Measurements from ENCODE around the gene HOXA9. TPM values are rescaled to one million over a fixed set of nuclear protein-coding genes. Genes with fewer than 3 reads are reported as not detected.

Gene HOXA9
- total and polyA plus RNA-seq, 2 of the 4 experiments (the other 2 are of a cell fraction): 0.18 to 0.32 TPM

DNA sequence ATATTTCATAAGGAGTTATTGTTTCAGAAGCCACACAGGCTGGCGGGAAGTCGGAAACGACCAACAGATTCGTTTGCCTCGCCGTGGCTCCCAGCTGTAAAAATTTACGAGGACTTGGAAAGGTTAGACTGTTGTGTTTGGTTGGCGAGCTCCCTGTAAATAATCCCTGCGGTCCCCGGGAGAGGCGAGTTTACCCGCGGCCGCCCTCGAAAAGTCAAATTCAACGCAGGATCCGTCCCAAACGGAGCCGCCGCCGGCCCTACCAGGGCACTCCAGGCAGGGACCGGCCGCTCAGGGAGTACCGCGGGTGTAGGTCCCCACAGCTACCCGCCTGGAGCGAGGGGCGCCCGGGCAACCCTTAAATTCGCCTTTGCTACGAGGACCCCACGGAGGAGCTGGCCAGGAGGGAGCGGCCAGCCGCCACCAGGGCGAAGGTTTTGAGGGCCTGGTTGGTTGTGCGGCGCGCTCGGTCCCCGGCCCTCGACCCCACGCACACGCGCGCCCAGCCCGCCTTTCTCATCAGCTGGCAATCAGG, 726 bp upstream of the HOXA9 start:
- peak overlapping the region; percentile 67 for H2AFZ ChIP-seq (replicated peaks; ENCODE audit: low read length, poor library complexity)
- H2BK15ac ChIP-seq (ENCODE audit: low read depth, low read length): no peak overlapping the region
- 0 out of 2 replicates have a peak, but pooled peaks cover 3% of the 10 kb centered on the region for H4K20me1 ChIP-seq (ENCODE audit: insufficient read depth, low read length)
- no peak overlapping the region for H3K23ac ChIP-seq (ENCODE audit: low read depth, low read length)
- H2BK20ac ChIP-seq (ENCODE audit: low read depth, low read length): no peak overlapping the region
- H2BK120ac ChIP-seq (ENCODE audit: low read depth, low read length): no peak overlapping the region
- BruUV-seq (replicated peaks): no TSS peak
- no peak overlapping the region for H3K9ac ChIP-seq (ENCODE audit: low read depth, low read length)
- no peak overlapping the region for H2AK9ac ChIP-seq (replicated peaks; ENCODE audit: low read depth, low read length, poor library complexity)
- H2AK5ac ChIP-seq (ENCODE audit: low read depth, low read length): no peak overlapping the region
- H3K18ac ChIP-seq (ENCODE audit: low read depth, low read length): no peak overlapping the region
- dilution Hi-C loops (cut with HindIII; ENCODE audit: low sequenced_read_pairs, unreplicated experiment) (no loop called here), intact Hi-C loops (cut with micrococcal nuclease) (loop anchor here (10.0 kb wide), 1 partner anchor 1911 kb away; no protein-coding TSS in a partner anchor), in situ Hi-C loops (cut with MboI; ENCODE audit: low sequenced_read_pairs) (no loop called here)
- H3K27me3 ChIP-seq (ENCODE audit: control insufficient read depth, insufficient read depth, low read length): peaks cover 76% of the 10 kb centered on the region
- WGBS, 2 experiments (ENCODE audit: extremely low coverage in 2 of 2, insufficient read length in 1 of 2): 8% methylated on average over 16 of the region's 46 CpGs; no CpG with 5 or more reads in 1 of the 2 experiments
- H3K56ac ChIP-seq (ENCODE audit: extremely low read depth, insufficient read depth, low read length): no peak overlapping the region
- H3K4me1 ChIP-seq (ENCODE audit: control insufficient read depth, insufficient read depth, low read length): no peaks in the 10 kb centered on the region
- no peaks in the 10 kb centered on the region for H3K9me1 ChIP-seq (ENCODE audit: insufficient read depth, low read length)
- DNase-seq: no peak
- no peak overlapping the region for H4K5ac ChIP-seq (ENCODE audit: low read depth, low read length)
- no peak overlapping the region for H4K91ac ChIP-seq (ENCODE audit: insufficient read depth, low read depth, low read length)
- CTCF ChIA-PET: interaction anchor here (1.0 to 1.6 kb wide), 2 partner anchors 15 to 30 kb away, joined by 3 read pairs; no protein-coding TSS in a partner anchor
- H3K4me3 ChIP-seq (ENCODE audit: insufficient read depth, low read depth, low read length): no peak overlapping the region
- ATAC-seq (ENCODE audit: low read depth): no peak
- POLR2A ChIA-PET (ENCODE audit: unreplicated experiment): no interaction called here
- peaks cover 21% of the 10 kb centered on the region for H3K9me3 ChIP-seq (ENCODE audit: control insufficient read depth, insufficient read depth, low read length)
- no peak overlapping the region for H4K8ac ChIP-seq (ENCODE audit: low read depth in 2 of 2, low read length in 2 of 2)
- no peak overlapping the region for H3K14ac ChIP-seq (replicated peaks; ENCODE audit: low read depth, low read length)
- H3K4me2 ChIP-seq (ENCODE audit: low read depth, low read length): no peak overlapping the region
- no peak overlapping the region for H3K27ac ChIP-seq (ENCODE audit: insufficient read depth, low read length)
- H3K36me3 ChIP-seq (ENCODE audit: control insufficient read depth, insufficient read depth, low read length): no peaks in the 10 kb centered on the region
- H3K79me1 ChIP-seq (ENCODE audit: low read depth in 1 of 2, low read length in 2 of 2): no peaks in the 10 kb centered on the region
- TF ChIP-seq BHLHE40 (IDR thresholded peaks at IDR 0.05; ENCODE audit: low read depth, low read length): no peak
- no peak for TF ChIP-seq POLR2A (IDR thresholded peaks at IDR 0.05; ENCODE audit: low read depth, low read length)
- no peak for TF ChIP-seq MXI1 (IDR thresholded peaks at IDR 0.05; ENCODE audit: borderline replicate concordance, low read depth, low read length)
- TF ChIP-seq RCOR1 (IDR thresholded peaks at IDR 0.05; ENCODE audit: insufficient replicate concordance, low read length): no peak
- TF ChIP-seq RAD21 (IDR thresholded peaks at IDR 0.05; ENCODE audit: low read length): no peak
- TF ChIP-seq CHD1 (IDR thresholded peaks at IDR 0.05; ENCODE audit: low read depth, low read length): no peak
- TF ChIP-seq, protein P1, sequence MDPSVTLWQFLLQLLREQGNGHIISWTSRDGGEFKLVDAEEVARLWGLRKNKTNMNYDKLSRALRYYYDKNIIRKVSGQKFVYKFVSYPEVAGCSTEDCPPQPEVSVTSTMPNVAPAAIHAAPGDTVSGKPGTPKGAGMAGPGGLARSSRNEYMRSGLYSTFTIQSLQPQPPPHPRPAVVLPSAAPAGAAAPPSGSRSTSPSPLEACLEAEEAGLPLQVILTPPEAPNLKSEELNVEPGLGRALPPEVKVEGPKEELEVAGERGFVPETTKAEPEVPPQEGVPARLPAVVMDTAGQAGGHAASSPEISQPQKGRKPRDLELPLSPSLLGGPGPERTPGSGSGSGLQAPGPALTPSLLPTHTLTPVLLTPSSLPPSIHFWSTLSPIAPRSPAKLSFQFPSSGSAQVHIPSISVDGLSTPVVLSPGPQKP (IDR thresholded peaks at IDR 0.05; ENCODE audit: borderline replicate concordance, low read depth, low read length): no peak
- TF ChIP-seq RFX5 (IDR thresholded peaks at IDR 0.05; ENCODE audit: low read depth, low read length): no peak
- TF ChIP-seq, protein P2, sequence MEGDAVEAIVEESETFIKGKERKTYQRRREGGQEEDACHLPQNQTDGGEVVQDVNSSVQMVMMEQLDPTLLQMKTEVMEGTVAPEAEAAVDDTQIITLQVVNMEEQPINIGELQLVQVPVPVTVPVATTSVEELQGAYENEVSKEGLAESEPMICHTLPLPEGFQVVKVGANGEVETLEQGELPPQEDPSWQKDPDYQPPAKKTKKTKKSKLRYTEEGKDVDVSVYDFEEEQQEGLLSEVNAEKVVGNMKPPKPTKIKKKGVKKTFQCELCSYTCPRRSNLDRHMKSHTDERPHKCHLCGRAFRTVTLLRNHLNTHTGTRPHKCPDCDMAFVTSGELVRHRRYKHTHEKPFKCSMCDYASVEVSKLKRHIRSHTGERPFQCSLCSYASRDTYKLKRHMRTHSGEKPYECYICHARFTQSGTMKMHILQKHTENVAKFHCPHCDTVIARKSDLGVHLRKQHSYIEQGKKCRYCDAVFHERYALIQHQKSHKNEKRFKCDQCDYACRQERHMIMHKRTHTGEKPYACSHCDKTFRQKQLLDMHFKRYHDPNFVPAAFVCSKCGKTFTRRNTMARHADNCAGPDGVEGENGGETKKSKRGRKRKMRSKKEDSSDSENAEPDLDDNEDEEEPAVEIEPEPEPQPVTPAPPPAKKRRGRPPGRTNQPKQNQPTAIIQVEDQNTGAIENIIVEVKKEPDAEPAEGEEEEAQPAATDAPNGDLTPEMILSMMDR (conservative IDR thresholded peaks at IDR 0.05; ENCODE audit: low read depth, low read length): no peak
- TF ChIP-seq MAFK (IDR thresholded peaks at IDR 0.05; ENCODE audit: low read depth, low read length): no peak
- TF ChIP-seq NFE2L2 (IDR thresholded peaks at IDR 0.05; ENCODE audit: low read depth, low read length): no peak
- TF ChIP-seq SMC3 (IDR thresholded peaks at IDR 0.05; ENCODE audit: low read depth, low read length): no peak
- no peak for TF ChIP-seq FOS (IDR thresholded peaks at IDR 0.05; ENCODE audit: low read depth, low read length)
- TF ChIP-seq, protein P3, sequence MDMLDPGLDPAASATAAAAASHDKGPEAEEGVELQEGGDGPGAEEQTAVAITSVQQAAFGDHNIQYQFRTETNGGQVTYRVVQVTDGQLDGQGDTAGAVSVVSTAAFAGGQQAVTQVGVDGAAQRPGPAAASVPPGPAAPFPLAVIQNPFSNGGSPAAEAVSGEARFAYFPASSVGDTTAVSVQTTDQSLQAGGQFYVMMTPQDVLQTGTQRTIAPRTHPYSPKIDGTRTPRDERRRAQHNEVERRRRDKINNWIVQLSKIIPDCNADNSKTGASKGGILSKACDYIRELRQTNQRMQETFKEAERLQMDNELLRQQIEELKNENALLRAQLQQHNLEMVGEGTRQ (IDR thresholded peaks at IDR 0.05; ENCODE audit: low read depth, low read length): no peak
- no peak for TF ChIP-seq CEBPB (IDR thresholded peaks at IDR 0.05; ENCODE audit: low read depth, low read length)
- TF ChIP-seq MAZ (IDR thresholded peaks at IDR 0.05; ENCODE audit: borderline replicate concordance, low read depth, low read length): no peak
- H2BK5ac ChIP-seq (ENCODE audit: low read depth, low read length, poor library complexity, severe bottlenecking): no peak overlapping the region
- no peak overlapping the region for H3K4ac ChIP-seq (ENCODE audit: low read depth, low read length)

Measured in IMR-90 (cell line).